Hepatic stellate cell (primary cell): Measurements from ENCODE around the gene ZFAND2A.
A peak's percentile ranks its signal among the peaks of the same experiment; 100 is the strongest.
"Not testable (repeated sequence)": the region's sequence is repeated elsewhere in the genome, so short reads cannot be mapped to it uniquely, and the experiment has no call there.

Source experiments
- DNase-seq: peaks from one replicate; pipeline ENCODE4 v3.0.0; 2011; ENCODE audit warnings: low spot score

ZFAND2A gene

DNA sequence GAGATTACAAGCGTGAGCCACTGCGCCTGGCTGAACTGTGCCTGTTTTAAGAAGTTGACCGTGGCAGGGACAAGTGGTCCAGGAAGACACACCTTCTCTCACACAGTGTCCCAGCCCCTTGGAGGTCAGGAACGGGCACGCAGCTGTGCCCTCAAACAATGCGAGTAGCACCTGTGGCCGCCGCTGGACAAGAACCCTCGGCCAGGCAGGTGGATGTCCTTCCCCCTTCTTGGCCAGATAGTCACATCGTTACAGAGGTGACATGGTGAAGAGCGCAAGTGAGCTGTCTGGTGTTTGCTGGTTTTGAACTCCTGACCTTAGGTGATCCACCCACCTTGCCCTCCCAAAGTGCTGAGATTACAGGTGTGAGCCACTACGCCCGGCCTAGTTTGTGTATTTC is 8.8 kb downstream of the ZFAND2A start:
- no peak for DNase-seq

DNA sequence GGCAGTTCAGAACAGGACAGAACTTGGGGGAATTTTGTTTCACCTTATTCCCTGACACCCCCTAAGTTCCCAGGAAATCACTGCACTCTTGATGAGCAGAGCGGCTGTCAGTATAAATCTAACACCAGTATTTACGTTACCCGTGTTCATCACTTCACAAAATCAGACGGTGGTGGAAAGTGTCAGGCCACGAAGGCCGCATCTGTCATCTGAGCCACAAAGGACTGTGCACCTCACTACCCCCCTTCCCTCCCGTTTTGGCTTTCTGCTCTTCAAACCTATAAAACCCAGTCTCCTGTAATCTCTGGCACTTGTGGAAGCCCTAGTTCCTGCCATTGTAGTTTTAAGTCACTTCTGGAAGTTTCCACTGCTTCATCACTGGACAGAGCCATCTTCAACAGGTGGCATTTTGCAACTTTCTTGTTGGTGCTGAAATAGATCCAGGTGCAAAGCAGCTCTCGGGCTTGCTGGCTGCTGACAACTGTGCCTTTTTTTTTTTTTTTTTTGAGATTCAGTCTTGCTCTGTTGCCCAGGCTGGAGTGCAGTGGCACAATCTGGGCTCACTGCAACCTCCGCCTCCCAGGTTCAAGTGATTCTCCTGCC is 9.5 kb downstream of the ZFAND2A start:
- no peak for DNase-seq

DNA sequence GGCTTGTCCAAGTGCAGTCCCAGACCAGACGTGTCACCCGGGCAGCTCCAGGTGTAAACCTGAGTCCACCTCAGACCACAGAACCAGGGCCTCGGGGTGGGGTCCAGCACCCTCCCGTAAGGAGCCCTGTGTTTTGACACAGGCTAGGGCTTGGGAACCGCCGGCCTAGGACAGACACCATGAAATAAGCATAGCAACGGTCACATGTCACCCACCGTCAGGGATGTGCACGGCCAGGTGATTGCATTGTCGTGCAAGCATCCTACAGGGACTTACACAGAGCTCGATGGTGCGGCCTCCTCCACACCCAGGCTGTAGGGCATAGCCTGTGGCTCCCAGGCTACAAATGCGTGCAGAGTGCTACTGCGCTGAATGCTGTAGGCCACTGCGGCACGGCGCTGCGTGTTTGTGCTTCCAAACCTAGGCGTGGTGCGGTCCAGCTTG is 10.6 kb downstream of the ZFAND2A start:
- no peak for DNase-seq

DNA sequence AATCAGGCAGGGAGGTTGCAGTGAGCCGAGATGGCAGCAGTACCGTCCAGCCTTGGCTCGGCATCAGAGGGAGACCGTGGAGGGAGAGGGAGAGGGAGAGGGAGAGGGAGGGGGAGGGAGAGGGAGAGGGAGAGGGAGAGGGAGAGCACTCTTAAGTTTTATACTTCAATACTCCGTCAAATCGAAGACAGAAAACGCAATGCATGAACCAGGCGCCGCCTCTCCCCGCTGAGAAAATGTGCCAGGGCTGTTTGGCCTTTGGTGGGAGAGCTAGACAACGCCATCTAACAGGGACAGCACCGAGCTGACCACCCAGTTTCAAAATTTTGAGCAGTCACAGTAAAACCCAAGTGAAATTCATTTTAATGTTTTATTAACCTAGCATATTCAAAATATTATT is 12.1 kb downstream of the ZFAND2A start:
- DNase-seq, result not testable (repeated sequence)

DNA sequence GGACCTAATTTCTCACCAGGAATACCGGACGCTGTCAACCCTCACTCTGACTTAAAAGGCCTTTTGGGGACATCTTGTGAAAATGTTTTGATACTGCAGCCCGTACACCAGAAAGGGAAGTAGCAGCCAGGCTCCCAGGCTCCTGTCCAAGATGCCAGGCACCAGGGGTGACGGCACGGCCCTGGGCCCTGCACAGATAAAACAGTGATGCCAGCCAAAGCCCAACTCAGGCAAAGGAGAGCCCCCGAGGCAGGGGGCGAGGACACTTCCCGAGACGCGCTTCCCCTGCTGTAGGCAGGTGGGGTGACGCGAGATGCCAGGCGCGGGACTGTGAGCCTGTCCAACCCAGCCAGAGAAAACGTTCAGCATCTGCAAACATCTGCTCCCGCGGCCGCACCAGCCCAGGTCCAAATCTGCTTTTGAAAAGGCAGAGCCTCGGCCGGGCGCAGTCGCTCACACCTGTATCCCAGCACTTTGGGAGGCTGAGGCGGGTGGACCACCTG is 15.7 kb downstream of the ZFAND2A start:
- peak; percentile 56 for DNase-seq

GRCh38 chr7:1143031-1143430 is 17.0 kb downstream of the ZFAND2A start:
- not testable (repeated sequence) for DNase-seq

GRCh38 chr7:1142051-1142635 is 17.9 kb downstream of the ZFAND2A start:
- DNase-seq, result no peak

DNA sequence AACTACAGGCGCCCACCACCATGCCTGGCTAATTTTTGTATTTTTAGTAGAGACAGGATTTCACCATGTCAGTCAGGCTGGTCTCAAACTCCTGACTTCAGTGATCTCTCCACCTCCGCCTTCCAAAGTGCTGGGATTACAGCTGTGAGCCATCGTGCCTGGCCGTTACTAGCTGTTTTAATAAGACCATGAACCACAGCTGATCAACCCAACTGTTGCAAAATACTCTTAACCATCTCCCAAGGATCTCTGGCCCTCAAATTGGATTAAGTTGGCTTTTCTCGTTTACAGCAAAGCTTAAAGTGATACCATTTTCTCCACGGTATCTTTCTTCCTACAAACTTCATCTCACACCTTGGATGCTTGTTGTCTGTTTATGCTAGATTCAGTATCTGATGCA is 18.3 kb downstream of the ZFAND2A start:
- DNase-seq, result no peak

DNA sequence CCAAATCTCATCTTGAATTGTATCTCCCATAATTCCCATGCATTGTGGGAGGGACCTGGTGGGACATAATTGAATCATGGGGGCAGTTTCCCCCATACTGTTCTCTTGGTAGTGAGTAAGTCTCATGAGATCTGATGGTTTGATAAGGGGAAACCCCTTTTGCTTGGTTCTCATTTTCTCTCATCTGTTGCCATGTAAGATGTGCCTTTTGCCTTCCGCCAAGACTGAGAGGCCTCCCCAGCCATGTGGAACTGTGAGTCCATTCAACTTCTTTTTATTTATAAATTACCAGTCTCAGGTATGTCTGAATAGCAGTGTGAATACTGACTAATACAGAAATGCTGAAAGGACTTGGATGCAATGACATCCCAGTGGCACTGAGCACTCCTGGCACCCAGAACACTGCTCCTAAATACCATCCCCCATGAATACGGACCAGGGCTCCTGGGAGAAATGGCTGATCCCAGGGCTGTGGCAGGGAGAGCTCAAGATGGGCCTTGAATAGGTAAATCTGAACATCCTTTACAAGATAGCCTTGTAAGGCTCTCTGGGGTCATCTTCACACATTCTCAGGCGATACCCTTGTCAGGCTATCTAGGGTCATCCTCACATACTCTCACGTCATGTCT is 19.4 kb downstream of the ZFAND2A start:
- DNase-seq, result no peak

DNA sequence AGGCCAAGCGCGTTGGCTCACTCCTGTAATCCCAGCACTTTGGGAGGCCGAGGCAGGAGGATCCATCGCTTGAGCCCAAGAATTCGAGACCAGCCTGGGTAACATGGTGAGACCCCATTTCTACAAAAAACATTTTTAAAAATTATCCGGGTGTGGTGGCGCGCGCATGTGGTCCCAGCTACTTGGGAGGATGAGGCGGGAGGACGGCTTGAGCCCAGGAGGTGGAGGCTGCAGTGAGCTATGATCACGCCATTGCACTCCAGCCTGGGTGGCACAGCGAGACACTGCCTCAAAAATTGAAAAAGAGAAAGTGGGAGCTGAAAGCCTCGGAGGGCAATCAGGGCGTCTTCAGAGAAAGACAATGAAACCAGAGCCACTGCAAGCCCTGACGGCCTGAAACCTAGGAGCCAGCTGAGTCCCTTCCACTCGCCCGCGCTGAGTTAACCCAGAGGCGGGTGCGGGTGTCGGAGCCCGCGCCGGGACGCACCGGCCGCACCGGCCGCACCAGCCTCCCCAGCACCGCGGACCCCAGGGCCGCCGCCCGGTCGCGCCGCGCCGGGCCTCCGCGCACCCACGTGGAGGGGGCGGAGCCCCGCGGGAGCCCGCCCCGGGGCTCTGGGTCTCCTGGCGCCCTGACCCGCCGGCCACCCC is 22.4 kb downstream of the ZFAND2A start:
- no peak for DNase-seq

DNA sequence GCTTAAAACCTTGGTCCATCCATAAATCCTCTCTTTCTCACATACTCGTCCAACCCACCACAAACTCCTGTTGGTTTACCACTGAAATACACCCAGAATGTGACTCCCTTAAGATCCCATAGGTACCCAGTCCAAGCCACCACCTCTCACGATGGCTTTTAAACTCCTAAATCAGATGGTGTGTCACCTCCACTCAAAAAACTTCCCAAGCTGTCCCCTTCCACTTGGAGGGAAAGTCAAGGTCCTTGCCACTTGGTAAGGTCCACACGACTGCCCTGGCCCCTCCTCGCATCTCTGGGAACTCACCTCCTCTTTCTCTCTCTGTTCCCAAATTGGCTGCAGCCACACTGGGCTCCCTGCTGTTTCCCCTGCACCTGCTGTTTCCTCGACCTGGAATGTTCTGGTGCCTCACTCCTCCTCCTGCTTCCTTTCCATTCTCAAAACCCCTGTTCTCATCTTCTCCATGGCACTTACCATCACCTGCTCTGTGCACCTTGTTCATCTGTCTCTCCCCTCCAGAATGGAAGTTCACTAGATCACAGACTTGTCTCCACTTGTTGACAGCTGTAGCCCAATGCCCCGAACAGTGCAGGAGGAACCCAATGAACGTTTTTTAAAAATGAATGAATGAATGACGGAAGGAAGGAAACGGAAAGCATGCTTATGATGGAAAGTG is 23.0 kb downstream of the ZFAND2A start:
- no peak for DNase-seq

DNA sequence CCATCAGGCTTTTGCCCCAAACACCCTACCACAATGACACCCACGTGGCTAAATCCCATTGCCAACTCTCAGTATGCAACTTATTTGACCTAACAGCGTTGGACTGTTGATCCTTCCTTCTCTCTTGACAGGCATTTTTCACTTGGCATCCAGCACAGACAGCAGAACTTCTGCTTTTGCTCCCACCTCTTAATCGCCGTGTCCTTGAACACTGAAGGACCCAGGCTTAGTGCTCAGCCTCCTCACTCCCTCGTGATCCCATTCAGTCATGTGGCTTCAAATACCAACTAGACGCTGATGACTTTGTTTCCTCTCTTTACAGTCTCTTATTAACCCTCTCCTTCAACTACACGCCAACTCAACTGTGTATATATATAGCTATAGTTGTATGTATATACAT is 25.0 kb downstream of the ZFAND2A start:
- DNase-seq, result no peak

GRCh38 chr7:1131471-1132265 is 28.3 kb downstream of the ZFAND2A start:
- DNase-seq, result no peak

DNA sequence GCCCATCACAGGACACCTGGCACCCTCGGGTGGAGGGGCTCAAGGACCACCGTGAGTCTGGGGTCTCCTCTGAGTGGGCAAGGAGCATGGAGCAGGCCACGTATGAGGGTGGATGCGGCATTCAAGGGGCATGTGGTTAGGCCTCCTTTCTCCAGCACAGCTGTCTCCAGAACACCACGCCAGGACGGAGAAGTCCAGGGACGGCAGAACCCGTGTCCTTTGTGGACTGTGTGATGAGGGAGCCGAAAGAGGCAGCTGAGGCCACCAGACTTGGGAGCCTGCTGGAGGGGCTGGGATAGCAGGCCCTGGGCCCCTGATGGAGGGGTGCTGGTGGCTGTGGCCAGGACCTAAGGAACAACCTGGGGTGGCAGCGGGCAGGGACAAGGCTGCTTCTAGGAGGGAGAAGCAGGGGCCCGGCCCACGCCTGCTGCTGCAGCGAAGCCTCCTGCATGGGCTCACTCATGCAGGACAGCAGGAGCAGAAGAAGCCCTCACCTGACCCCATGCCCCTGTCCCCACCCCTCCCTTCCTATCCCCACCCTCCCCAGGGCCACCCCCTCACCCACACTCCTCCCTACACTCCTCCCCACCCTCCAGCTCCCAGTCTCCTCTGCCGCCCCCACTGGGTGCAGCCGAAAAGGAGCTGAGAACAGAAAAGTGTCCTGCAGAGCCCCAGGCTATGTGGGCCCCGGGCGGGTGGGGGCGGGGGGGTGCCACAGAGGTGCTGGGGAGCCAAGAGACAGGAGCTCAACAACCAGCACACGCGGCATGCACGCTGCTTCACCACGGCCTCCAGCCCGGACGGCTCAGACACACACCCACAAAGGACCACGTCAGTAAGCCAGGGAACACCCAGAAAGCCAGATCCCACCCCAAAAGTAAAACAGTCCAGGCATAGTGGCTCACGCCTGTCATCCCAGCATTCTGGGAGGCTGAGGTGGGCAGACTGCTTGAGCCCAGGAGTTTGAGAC is 29.7 kb downstream of the ZFAND2A start:
- no peak for DNase-seq

GRCh38 chr7:1129431-1129830 is 30.6 kb downstream of the ZFAND2A start:
- DNase-seq, result no peak

DNA sequence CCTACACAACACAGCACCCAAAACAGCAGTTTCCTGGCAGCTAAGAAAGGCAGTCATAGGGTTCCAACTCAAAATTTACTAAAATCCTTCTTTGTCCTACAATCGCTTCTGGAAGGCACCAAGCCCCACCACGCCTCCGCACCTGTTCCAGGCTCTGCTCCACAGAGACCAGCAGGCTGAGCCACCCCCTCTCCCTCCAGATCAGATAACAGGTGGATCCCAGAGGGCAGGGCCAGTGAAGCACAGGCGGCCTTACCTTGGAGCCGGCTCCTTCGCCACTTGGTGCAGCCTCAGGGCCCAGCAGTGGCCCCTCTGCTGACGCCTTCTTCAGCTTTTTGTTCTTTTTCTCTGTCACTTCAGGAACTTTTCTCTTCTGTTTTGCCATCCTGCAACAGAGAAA is 33.0 kb downstream of the ZFAND2A start:
- DNase-seq, result no peak

GRCh38 chr7:1125603-1125969 is 34.4 kb downstream of the ZFAND2A start:
- DNase-seq, result no peak

- no peak for DNase-seq
Measured at GRCh38 chr7:1124816-1125602, 35.0 kb downstream of the ZFAND2A start.

DNA sequence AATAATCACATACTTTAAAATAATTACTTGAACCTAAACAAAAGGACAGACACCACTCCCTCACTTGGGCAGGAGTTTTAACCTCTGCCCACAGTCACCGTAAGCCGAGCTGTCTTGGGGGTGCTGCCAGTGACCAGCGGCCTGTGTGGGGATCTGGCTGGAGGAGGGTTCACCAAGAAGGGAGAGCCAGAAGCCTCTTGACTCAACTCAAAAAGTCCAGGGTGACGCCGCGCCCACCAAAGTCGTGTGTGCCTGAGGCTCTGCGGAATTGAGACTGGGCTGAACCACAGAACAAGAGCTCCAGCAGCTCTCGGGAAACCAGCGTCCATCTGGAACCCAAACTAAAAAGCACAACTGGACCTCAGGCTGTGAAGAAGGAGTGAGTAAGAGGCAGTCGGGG is 35.8 kb downstream of the ZFAND2A start:
- peak; percentile 37 for DNase-seq

DNA sequence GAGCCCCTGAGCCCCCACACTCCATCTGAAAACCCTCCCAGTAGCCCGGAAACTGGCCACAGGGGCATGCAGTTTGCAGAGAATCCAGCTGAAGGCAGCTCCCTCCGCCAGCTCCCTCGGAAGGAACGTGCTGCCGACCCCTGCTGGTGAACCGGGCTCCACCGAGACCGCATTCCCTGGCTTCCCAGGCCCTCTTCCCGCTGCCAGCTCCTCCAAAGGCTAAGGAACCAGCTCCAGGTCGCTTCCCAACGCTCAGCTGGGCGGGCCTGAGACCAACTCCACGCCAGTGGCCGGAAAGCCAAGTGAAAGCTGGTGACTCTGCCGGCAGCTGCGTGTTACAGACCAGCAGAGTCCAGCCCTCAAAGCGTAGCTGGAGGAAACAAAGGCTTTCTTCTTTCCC is 36.3 kb downstream of the ZFAND2A start:
- peak; percentile 94 for DNase-seq
